Left lung (tissue), 10 donors: ENCODE measurements around the gene ASMT. TPM values are rescaled to one million over a fixed set of nuclear protein-coding genes. Genes with fewer than 3 reads are reported as not detected.

Experiments
- ATAC-seq: fragments of 200-7000 bp; cut with Tn5 transposase; one replicate; pipeline ENCODE4 v1.9.1; 2020; ENCODE audit warnings: moderate library complexity
- DNase-seq, 4 donors: peaks; one replicate each; pipeline ENCODE4 v3.0.0-alpha.2; 2013 to 2020
- H3K27ac ChIP-seq, 2 donors: fragments of 200-600 bp; sonication (generic) in 1 of 2; one replicate each; pipeline versions ENCODE4 v1.5.0 to v1.8.0; 2020 to 2021
- H3K27me3 ChIP-seq, 2 donors: fragments of 200-600 bp; sonication (generic) in 1 of 2; one replicate each; pipeline versions ENCODE4 v1.5.0 to v1.8.0; 2020 to 2021
- H3K36me3 ChIP-seq, 2 donors: fragments of 200-600 bp; sonication (generic) in 1 of 2; one replicate each; pipeline versions ENCODE4 v1.5.0 to v1.8.0; 2020 to 2021
- H3K4me1 ChIP-seq, 2 donors: fragments of 200-600 bp; one replicate each; pipeline ENCODE4 v1.8.0; 2021
- H3K4me3 ChIP-seq, 2 donors: fragments of 200-600 bp; sonication (generic) in 1 of 2; one replicate each; pipeline versions ENCODE4 v1.5.0 to v1.8.0; 2020 to 2021; ENCODE audit warnings: mild to moderate bottlenecking in 1 of 2
- H3K9me3 ChIP-seq, 2 donors: fragments of 200-600 bp; sonication (generic) in 1 of 2; one replicate each; pipeline versions ENCODE4 v1.5.0 to v1.8.0; 2020 to 2021
- CTCF ChIP-seq, 2 donors: fragments of 200-600 bp; sonication (generic) in 1 of 2; IDR thresholded peaks; one replicate each; pipeline versions ENCODE4 v1.5.0 to v1.8.0; 2021; ENCODE audit warnings: antibody characterized with exemption in 2 of 2
- intact Hi-C, 2 donors: fragments of 100-400 bp; cut with DNase I; formaldehyde crosslinking; loops; one replicate each; pipeline versions ENCODE4 v1.11.2 to v1.14.2; 2022
- polyA plus RNA-seq, 6 donors: library from polyadenylated mRNA; unstranded; fragments of 120-200 nt; gene quantifications; one replicate each; pipeline ENCODE4 v1.2.1, GENCODE V29; 2013; ENCODE audit not compliant: insufficient read length in 6 of 6
- total RNA-seq, 2 donors: library from RNA; stranded (reverse); fragmentation: NEBNext Ultra II Directional; extraction: Animal tissue kit (Norgen Biotek cat#: 25700); gene quantifications; one replicate each; pipeline ENCODE4 v1.2.1, GENCODE V29; 2021
- donor health status: DM: no; HTN: yes; CAD: no.
- donor health status: DM: no; HTN: no; CAD: no.

Gene ASMT
- total and polyA plus RNA-seq, 8 donors = 0.13 to 0.61 (median 0.38) TPM; not detected in 2

DNA sequence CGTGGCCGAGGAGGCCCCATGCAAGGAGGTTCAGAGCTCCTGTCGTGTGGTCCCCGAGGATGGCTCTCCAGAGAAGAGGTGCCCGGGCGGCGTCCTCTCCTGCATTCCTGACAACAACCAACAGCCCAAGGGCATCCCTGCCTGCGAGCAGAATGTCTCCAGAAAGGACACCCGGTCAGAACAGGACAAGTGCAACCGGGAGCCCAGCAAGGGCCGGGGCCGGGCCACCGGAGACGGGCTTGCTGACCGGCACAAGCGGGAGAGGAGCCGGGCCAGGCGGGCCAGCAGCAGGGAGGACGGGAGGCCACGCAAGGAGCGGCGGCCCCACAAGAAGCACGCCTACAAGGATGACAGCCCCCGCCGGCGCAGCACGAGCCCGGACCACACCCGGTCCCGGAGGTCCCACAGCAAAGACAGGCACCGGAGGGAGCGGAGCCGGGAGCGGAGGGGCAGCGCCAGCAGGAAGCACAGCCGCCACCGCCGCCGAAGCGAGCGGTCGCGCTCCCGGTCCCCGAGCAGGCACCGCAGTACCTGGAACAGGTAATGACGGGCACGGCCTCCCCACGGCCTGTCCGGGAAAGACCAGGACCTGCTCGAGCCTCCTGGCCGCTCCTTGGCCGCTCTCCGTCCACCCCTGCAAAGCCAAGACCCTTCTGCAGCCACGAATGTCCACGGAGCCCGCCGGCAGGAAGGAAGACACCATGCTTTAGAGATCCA is 13.7 kb upstream of the ASMT start:
- no peak overlapping the region for H3K27ac ChIP-seq
- peaks cover 0 to 80% of the 10 kb centered on the region in 2 donors for H3K36me3 ChIP-seq
- no peak for TF ChIP-seq CTCF (IDR thresholded peaks at IDR 0.05)
- intact Hi-C loops = no loop called here
- ATAC-seq (no peak), DNase-seq (peak in 1 of 4 donors; percentile 79)
- H3K4me3 ChIP-seq = no peak overlapping the region
- H3K27me3 ChIP-seq = no peaks in the 10 kb centered on the region
- no peaks in the 10 kb centered on the region for H3K9me3 ChIP-seq
- no peaks in the 10 kb centered on the region for H3K4me1 ChIP-seq

DNA sequence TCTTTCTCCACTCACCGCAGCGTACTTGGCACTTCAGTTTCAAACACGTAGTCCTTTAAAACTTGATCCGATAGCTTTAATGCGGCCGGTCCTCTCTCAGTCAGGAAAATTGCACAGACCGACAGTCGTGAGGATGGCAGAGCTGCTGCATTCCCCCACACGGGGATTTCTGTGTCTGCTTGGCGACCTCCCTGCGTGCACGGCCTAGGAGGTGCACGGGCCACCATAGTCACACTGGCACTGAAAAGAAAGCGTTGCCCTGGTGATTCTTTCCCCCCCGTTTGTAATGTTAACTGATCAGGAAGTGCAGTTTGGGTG is 13.1 kb upstream of the ASMT start:
- DNase-seq (peak in 1 of 4 donors; percentile 39), ATAC-seq (no peak)
- no peaks in the 10 kb centered on the region for H3K27me3 ChIP-seq
- intact Hi-C loops = no loop called here
- no peak for TF ChIP-seq CTCF (IDR thresholded peaks at IDR 0.05)
- H3K9me3 ChIP-seq = no peaks in the 10 kb centered on the region
- H3K36me3 ChIP-seq = peaks cover 0 to 79% of the 10 kb centered on the region in 2 donors
- H3K4me1 ChIP-seq = no peaks in the 10 kb centered on the region
- no peak overlapping the region for H3K27ac ChIP-seq
- no peak overlapping the region for H3K4me3 ChIP-seq

DNA sequence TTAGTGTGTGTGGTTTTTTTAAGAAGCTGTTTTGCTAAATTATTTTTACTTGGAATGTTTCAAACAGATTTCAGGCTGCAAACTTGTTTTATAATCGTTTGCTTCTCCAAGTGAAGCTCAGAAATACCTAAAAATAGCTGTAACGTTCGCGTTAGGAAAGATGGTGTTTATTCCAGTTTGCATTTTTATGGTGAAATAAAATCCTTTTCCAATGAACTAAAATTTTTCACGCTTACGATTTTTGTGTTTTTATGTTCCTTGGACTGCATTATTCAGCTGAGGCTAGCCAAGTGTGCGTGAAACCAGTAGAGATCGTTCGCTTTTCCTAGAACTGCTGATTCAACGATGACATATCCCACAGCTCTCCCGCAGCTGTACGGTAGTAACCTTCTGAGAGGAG is 12.6 kb upstream of the ASMT start:
- no peak for ATAC-seq
- Histone ChIP-seq H3K36me3 (peaks cover 0 to 73% of the 10 kb centered on the region in 2 donors), H3K4me1 (no peaks in the 10 kb centered on the region), H3K27me3 (no peaks in the 10 kb centered on the region), H3K4me3 (no peak overlapping the region), H3K9me3 (no peaks in the 10 kb centered on the region), H3K27ac (no peak overlapping the region)
- intact Hi-C loops = no loop called here
- DNase-seq = no peak
- no peak for TF ChIP-seq CTCF (IDR thresholded peaks at IDR 0.05)

DNA sequence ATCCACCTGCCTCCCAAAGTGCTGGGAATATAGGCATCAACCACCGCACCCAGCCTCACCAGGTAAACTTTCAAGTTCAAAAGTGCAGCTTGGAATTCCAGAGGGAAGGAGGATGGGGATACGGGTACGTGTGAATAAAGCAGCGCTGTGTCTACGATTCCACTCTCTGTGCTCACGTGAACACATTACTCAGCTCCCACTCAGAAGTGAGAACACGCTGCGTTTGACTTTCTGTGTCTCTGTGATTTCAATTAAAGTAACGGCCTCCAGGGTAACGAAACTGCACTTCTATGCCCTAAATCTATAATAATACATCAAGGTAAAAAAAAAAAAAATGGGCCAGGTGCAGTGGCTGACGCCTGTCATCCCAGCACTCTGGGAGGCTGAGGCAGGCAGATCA is 8.4 kb upstream of the ASMT start:
- H3K4me1 ChIP-seq = no peaks in the 10 kb centered on the region
- peaks cover 0 to 31% of the 10 kb centered on the region in 2 donors for H3K36me3 ChIP-seq
- DNase-seq (no peak), ATAC-seq (no peak)
- intact Hi-C loops = no loop called here
- H3K27me3 ChIP-seq = no peaks in the 10 kb centered on the region
- no peaks in the 10 kb centered on the region for H3K9me3 ChIP-seq
- H3K27ac ChIP-seq = no peak overlapping the region
- H3K4me3 ChIP-seq = no peak overlapping the region
- no peak for TF ChIP-seq CTCF (IDR thresholded peaks at IDR 0.05)

- Histone ChIP-seq H3K4me1 (no peaks in the 10 kb centered on the region), H3K4me3 (no peak overlapping the region), H3K36me3 (peaks cover 0 to 7% of the 10 kb centered on the region in 2 donors), H3K27me3 (no peaks in the 10 kb centered on the region), H3K9me3 (no peaks in the 10 kb centered on the region), H3K27ac (no peak overlapping the region)
- TF ChIP-seq CTCF (IDR thresholded peaks at IDR 0.05) = no peak
- ATAC-seq (no peak), DNase-seq (peak in 1 of 4 donors; percentile 67)
- intact Hi-C loops = no loop called here
Measured at GRCh38 chrX:1609311-1609710, 5.5 kb upstream of the ASMT start.
